ENCODE data around the gene MAX.
A peak's percentile ranks its signal among the peaks of the same experiment; 100 is the strongest.
"Not testable (repeated sequence)": the region's sequence is repeated elsewhere in the genome, so short reads cannot be mapped to it uniquely, and the experiment has no call there.

The MAX gene

DNA sequence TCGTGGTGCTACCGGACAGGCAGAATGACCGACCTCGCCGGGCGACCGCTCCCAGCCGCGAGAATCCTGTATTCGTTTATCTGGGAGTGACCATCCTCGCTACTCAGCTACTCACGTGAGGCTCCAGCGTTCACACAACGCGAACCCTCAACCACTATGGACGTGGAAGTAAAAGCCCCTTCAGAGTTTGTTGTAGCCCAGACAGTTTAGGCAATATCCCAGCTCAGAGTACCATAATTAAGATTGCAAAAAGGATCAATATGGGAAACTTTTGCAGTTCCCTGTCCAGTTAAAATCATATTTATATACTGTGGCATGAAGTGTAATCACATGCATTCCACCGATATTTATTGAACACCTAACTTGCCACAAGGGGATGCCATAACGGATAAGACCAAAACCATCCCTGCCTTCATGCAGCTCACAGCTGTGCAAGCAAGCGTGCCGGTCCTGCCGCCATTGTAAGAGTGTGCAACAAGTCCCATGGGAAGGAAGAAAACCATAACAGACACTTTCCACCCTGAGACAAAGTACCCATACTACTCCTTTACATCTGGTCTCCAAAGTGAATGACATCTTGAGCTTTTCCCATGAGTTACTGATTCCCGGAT is 938 bp upstream of the MAX start:
- peak; percentile 8 for DNase-seq

DNA sequence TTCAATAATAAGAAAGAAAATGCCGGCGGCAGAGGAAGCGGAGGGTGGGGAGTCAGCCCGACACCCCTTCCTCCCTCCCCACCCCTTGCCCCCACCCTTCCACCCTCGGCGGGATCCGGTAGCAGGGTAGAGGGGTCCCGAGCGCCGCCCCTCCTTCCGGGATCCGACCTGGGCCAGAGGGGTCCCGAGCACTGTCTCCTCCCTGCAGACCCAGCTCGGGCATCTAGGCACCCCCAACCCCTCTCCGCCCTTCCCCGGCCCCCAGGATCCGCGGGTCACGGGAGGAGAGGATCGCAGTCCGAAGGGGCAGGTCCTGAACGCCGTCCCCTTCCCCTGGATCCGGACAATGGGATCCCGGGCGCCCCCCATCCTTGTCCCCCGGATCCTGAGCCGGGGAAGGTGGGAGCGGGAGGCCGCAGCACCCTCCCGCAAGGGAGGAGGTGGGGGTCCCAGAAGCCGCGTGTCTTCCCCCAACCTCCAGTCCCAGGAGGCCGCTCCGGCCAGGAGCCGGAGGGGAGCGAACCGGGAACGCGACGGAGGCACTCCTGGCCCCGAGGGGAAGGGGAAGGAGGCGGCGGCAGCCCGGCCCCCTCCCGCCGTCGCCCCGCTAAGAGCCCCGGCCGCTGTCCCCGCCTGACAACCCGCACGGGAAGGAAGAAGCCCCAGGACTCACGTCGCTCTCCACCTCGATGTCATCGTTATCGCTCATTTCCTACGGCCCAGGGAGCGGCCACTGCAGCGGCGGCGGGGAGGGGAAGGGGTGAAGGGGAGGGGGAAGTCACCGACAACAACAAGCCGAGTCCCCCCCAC is 481 bp downstream of the MAX start:
- peak; percentile 43 for DNase-seq

DNA sequence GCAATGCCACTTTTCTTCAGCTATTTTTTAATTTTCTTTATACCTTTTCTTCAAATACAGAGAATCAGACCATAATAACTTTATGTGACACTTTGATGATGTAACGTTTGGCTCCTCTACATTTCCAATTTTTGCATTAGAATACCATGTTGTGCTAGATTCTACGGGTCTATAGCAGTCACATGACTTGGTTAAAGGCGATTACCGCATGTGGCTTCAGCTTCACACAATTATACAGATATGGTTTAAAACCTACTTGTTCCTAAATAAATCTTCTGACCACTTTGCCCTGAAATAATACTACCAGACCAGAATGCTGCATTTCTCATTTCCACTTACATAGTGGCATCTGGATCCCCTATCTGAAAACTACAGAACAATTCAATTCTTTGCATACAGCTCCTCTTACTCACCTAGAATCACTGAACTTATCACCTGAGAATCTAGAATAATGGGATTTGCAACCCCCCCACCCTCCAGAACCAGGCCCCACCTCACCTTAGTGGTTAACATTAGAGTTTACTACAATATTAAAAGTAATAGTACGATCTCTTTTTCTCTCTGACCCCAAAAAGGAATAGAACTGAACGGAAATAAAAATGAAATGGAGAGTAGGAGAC is 1.3 kb downstream of the MAX start:
- no peak for DNase-seq

DNA sequence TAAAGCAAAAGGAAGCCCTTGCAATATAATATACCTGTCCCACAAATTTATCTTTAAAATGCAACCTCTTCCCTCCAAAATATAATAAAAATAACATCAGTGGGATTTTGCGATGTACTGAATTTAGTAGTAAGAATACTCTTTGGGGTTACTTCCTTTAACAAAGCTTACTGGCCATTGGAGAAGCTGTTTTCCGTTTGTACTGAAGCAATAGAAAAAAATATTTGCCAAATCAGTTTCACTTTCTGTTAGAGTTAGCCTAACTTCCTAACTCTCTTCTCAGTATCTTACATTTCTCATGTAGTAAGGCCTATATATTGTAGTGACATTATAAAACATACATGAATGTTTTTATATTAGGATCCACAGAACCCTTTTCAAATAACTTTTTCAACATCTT is 3.7 kb downstream of the MAX start:
- no peak for DNase-seq

DNA sequence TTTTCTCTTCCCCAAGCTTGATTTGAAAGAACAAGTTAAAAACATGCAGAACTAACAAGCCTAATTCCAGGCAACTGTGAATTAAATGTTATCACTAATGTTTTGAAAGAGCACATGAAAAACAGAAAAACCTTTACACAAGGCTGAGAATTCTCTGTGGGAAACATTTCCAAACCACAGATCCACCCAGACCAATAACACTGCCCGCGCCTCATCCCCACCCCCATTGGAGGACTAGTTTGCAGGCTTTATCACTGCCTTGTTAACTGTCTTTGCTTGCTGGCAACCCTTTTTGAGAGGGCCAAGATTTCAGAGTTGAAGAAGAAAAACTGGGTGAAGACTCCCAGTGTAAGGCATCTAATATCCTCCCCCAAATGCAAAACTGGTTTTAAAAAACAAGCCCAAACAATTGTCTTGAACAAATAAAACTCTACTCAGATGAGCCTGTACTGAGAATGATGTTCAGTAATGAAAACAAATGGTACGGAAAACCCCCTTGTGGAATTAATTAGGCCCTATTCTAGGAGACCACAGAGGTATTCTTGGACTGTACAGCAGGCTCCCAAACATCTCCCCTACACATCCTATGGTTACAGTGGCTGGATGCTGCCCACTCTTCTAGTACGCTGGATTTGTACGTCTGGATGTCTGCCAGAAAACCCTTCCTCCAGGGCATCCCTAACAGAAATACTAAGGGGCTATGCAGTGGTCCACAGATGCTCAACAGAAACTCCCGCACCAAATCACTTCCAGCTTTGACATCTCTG is 5.8 kb downstream of the MAX start:
- no peak for DNase-seq

DNA sequence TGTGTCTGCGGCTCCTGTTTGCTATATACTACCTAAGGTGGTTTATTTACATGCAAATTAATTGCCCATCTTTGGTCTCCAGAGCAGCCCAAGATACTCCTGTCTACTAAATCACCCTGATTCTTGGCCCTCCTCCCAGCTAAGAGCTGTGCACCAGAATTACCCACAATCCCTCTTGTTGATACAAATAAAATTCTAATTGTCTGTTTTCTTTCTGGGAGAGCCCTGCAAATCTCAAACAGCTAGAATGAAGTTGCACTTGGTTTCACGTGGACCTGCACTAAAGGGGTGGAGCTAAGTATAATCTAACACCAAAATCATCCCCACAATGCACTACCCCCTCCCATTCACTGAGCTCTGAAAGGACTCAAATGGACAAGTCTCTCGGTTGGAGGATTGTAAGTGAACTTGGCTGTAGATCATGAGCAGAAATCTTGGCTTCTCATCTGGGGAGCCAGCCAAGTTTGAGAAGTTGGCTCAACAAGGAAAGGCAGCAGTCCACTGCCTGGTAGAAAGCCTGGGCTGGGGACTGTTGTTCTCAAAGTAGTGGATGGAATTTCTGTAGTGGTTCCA is 6.6 kb downstream of the MAX start:
- no peak for DNase-seq

DNA sequence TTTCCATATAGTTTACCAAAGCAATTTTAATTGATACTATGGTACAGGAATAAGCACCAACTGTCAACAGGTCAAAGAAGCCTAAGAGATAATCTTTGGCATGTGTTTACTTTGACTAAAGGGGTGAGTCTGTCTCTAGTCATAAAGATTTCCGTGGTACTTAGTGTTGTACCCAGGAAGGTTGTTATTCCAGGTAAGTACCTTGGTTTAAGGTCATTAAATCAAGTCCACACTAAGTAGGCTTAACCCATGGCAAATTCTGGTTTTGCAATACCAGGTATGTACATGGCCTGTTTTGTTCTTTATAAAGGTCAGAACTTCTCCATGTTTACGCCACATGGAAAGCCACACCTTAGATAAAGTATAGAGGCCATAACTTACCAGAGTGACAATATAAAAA is 10.0 kb downstream of the MAX start:
- DNase-seq: no peak

DNA sequence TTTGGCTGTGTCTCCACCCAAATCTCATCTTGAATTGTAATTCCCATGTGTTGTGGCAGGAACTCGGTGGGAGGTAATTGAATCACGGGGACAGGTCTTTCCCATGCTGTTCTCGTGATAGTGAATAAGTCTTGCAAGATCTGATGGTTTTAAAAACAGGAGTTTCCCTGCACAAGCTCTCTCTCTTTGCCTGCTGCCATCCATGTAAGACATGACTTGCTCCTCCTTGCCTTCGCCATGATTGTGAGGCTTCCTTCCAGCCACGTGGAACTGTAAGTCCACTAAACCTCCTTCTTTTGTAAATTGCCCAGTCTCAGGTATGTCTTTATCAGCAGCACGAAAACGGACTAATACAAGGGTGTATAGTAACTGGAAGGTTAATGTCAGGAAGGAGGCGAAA is 14.5 kb downstream of the MAX start:
- DNase-seq: not testable (repeated sequence)

DNA sequence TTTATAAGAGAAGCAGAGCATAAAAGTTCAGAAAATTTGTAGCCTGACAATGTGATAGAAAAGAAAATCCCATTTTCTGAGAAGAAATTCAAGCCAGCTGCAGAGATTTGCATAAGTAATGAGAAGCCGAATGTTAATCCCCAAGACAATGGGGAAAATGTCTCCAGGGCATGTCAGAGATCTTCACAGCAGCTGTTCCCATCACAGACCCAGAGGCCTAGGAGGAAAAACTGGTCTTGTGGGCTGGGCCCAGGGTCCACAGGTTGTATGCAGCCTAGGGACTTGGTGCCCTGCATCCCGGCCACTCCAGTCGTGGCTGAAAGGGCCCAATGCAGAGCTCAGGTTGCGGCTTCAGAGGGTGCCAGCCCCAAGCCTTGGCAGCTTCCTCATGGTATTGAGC is 15.6 kb downstream of the MAX start:
- DNase-seq: not testable (repeated sequence)

DNA sequence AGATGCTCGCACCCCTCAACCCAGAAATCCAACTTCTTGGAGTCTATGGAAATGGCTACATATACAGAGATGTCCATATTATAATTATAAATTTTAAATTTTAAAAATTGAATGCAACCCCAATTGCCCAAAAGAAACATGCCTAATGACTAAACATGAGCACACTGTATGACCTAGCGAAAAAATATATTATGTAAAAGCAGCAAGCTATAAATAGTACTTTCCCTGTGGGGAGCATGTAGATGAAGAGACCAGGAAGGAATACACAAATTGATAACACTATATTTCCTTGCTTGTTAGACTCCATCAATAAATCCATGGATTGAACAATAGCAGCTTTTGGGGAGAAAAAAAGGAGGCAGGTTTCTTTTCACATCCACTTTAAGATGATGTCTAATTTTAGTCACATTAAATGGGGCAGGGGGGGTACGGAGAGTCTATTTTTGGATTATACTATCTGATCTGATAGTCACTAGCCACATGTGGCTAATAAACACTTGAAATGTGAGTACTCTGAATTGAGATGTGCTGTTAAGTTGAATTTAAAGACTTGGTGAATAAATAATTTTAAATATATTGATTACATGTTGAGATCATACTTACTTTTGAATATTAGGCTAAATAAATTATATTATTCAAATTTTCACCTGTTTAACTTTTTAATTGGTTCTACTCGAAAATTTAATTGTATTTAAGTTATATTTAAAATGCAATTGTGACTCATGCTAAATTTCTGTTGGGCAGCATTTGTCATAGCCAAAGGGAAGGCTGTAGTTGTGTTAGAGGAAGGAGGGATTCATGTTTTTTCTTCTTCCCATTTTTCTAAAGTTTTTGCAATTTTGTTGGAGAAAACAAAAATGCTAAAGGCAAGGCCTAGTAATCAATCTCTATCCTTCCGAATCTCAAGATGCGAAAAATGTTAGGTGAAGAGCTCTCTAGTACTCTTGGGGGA is 17.5 kb downstream of the MAX start:
- no peak for DNase-seq

DNA sequence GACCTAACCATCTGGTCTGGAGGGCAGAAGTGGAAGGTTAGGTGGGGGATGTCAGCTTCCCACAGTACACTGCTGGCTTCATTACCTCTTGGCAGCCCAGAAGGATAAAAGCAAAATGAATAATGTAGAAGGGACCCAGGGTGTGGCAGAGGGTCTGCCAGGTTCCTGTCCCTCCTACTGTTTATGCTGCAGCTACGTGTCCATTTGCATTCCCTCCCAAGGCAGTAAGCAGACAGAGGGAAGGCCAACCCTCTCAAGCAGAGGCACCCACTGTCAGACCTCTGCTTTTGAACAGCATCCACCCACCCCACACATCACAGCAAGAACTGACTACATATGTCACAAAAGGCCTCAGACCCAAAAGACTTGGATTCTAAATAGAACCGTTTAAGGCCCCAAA is 19.4 kb downstream of the MAX start:
- DNase-seq: no peak

DNA sequence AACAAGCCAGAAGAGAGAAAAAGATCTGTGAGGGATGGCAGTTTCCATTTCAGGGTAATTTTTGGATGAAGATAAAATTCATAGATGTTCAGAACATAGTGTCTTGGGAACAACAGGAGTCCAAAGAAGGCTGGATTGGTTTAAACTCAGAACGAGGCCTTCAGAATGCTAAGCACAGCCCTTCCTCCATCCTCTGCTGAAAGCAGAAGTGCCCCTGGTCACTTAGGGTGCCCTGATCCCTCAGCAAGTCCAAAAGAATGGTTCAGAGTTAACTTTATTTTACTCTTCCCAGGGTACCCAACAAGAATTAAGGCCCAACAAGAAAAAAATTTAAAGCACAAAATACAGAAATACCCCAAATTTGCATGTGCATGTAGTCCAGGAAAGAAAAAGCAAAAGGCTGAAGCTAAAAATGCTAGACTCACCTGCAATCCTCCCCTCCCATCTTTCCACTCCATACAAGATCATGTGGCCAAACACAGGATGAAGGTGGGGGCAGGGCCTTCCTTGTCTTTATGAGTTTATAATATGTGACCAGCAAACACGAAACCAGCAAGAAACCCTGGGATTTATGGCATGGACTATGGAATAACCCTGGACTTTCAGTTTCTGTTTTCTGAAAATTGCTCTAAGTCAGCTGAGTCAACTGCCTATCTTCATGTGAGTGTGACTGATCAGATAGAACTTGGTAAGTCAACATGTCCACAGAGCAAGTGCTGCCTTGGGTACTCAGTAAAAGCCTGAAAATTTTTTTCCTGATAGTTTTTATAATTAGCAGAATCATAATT is 21.2 kb downstream of the MAX start:
- DNase-seq: no peak

DNA sequence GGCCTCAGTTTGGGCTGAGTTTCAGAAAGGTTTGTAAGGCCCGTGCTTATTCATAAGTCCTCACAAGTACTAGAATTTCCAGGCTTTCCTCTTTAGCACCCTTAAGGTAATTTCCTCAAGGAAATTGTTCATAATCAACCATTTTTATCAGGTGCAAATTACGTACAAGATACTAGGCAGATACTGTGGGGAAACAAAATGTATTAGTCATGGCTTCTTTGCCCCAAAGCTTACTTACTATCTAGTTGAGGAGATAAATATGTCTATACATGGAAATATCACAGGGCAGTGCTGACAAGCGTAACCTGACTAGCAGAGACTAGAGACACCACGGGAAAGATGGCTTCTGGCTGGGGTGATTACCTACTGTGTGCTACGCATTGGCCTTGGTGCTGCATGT is 22.5 kb downstream of the MAX start:
- DNase-seq: no peak

DNA sequence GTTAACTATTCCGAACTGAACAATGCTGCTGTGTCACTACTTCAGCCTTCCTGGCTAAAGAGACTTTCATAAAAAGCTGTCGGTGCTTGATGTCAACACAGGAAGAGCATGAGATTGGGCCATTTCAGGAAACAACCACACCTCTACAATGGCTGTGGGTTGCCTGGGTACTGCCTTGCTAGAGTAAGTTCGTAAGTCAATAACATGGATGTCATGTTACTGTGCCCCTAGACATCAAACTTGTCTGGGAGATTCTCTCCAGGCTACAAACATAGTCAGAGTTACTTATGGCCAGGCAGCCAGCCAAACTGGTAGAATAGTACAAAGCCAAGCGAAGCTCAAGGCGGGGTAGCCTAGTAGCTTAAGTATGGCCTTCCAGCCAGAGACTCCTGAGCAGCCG is 23.1 kb downstream of the MAX start:
- DNase-seq: no peak

DNA sequence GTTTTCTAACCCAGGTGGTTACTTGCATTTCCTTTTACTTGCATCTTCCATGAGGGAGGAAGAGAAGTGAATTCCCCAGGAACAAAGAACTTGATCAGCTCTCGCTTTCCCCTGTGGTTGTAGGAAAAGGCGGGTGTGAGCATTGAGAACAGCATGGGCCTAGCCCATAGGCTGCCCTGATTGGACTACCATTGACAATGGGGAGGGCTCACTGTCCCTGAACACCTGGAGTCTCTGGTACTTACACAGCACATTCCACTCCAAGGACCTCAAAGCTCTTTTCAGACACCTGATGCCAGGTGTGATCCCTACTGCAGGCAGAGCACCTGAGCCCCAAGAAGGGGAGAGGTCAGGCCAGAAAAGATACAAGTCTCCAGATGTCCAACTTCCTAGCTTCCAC is 25.0 kb downstream of the MAX start:
- DNase-seq: no peak

DNA sequence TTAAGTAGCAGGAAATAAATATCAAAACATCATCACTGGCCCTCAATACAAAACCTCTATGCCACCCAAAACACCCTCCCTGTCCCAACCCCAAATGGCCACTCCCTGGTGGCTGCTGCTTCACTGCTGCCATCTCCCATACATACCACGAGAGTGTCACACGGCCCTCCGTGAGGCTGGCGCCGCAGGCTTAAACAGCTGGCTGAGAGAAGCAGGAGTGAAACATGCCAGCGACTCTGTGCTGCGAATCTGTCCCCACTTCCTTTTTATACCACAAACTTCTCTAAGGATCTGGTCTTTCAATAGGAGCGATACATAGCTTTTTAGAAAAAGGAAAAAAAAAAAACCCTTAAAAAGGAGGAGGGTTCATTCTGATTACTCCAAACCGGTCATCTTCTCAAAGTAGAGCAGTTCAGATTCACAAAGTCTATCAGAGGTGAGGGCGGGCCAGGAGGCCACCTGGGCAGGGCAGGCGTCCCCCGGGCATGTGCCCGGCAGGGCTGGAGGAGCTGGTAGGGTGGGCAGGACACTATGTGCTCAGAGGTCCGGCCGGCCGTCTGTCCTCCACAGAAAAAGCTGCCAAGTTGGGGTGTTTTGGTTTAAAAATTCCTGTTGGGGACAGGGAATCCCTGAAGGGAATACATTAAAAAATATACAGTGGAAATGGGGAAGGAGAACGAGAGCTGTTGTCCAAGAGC is 26.5 kb downstream of the MAX start:
- no peak for DNase-seq

DNA sequence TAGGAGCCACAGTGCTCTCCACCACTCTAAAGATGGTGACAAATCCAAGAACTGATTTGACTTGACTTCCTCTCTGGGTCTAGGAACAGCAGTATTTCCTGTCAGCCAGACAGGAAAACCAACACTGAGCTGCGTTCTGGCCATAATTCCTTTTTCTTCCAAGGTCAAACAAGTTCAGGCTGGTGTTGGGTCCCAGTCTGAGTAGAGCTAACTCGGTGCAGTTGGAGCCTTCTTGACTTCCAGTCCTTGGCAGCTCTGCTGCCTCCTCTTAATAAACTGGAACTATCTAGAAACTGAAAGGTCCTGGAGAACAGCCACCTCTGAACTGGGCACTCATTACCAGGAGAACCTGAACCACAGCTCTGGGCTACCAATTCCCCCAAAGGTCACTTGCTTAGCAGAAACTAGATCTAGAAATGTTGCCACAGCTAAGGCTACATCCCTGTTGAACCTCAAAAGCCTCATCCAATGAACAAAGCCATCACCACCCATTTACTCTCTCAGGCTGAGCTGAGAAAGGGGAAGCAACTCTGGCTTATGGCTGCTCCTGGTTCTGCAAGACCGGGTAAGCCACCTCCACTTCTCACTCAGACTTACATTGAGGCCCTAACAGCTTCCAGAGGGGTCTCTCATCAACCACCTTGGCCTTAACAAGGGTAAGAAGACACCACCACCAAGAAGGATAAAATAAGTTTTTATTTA is 27.7 kb downstream of the MAX start:
- DNase-seq: no peak

DNA sequence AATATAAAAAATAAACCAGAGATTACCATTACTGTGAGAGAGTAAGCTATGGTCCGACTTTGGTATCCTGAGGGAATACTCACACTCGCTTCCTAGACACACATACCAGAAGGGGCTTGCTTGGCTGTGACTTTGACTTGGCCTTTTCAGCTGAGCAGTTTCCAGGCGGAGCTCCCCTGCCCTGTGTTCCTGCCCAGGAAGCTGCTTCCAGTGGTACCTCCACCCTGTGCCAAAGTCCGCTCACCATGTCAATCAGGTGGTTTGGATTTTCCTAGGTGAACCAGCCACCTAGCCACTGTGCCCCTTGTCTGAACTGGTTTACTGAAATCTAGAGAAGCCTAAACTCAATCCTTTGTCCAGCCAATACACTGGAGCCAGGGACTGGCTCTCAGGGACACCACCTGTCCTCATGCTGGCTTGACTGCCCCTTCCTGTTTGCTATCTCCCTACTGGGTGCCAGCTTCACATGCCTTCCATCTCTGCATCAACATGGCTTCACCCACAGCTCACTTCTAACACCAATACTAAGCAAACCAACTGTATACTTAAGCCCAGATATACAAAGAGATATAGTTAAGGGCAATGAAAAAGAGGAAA is 28.6 kb downstream of the MAX start:
- DNase-seq: no peak

DNA sequence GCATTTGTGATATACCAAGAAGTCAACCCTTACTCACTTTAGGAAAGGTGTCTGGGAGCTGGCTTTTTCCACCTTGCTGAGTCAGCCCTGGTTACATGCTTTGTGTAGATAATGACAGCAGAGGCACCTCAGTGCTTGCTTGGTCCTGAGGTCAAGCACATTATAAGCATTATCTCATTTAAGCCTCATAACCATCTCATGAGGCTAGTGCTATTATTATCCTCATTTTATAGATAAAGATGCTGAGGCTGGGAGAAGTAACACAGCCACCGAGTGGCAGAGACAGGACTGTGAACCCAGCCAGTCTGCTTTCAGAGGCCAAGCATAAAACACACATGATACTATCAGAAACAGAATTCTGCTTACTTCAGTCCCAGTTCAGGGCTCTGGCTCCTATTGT is 29.4 kb downstream of the MAX start:
- no peak for DNase-seq

DNA sequence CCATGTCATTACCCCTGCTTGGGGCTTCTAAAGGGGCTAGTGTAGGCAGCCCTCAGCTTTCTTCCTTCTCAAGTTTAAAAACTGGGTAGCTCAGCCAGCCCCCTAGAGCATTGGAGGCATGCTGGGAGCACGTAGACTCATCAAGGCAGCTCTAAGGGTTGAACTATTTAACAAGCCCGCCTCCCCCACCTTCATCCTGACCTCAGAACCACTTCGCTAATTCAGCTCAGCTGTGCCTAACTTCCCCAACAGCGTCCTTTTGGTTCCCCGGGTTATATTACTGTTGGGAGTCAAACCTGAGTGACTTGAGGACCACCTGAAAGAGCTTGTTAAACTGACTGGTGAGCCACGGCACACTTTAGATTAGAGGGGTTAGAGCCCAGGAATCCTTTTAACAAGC is 30.1 kb downstream of the MAX start:
- DNase-seq: no peak

Data from stimulated activated CD4-positive, alpha-beta T cell treated with anti-CD3 and anti-CD28 coated beads, Interleukin-4, amount 100 ng/mL, for 1 hour (primary cell).